HCEC 1CT (cell line): Measurements from ENCODE around the gene CTSE.

Experiments
- DNase-seq: peaks from one replicate; pipeline ENCODE4 v3.0.0-alpha.2; 2017

Gene CTSE

GRCh38 chr1:205967554-205968335 is 56.0 kb downstream of the CTSE start:
- peak; percentile 30 for DNase-seq

GRCh38 chr1:205965036-205965884 is 58.4 kb downstream of the CTSE start:
- DNase-seq, result no peak

GRCh38 chr1:205963352-205964155 is 60.1 kb downstream of the CTSE start:
- DNase-seq, result peak; percentile 98

GRCh38 chr1:205962821-205963221 is 60.9 kb downstream of the CTSE start:
- DNase-seq, result no peak

DNA sequence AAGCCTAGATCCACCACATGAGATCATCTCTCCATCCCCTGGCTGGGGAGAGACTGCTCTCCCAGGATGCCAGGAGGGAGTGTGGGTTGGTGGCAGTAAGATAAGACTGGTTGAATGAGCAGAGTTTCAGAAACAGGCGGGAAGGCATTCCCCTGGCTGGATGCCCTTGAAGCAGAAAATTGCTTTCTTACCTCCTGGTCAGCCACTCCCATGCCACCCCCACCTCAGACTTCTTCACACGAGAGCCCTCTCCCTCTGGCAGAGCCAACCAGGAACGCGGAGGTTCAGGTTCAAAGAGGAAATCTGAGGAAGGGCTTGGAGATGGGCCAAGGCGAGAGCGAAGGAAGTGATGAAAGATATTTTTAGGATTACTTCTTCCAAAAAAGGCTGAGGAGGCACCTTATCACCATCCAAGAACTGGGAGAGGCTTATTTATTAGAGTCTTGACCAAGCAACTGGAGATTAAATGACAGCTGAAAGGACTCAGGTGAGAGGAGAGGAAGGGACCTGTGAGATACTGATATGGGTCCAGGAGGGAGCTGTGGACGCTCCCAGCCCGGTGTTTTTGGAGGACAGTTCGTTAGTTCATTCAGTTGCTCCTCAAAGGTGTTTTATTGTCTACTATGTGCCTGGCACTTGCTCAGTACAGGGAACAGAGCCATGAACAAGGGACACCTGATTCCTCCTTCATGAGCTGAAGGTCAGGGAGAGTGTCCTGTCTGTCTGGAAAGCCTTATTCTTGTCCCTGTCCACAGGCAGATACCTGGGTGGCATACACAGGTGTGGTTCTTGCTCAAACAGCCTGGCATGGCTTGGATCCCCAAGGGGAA is 61.5 kb downstream of the CTSE start:
- DNase-seq, result no peak

DNA sequence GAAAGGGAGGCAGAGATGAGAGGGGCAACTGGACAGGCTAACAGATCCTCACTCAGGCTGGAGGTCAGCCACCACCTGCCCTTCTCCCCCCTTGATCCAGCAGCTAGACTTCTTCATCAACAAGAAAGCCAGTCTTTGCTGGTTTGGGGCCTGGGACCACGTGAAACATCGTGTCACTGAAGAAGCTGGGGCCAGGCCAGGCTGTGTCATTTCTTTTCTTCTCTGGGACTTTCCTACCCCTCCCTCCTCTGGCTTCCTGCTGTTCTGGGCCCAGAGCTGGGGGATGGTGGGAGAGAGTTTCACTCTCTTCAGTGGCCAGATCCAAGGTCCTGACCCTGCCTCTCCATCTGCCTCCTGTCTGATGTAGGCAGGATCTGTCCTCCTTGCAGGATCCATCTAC is 62.3 kb downstream of the CTSE start:
- DNase-seq, result no peak

DNA sequence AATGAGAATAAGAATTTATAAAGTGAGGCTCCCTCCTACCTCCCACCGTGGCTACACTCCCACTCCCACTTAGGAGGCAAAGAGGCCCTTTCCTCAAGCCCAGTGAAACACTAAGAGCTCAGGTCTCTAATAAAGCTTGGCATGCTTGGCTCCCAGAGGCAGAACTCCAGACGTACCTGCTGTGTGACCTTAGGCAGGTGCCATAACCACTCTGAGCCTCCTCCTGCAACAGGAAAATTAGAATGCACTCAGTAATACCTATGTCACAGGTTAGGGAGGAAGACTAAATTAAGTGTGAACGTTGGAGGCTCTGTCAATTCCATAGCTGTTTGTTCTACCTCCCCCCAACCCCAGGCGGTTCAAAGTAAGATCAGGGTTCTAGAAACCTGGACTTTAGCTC is 63.9 kb downstream of the CTSE start:
- no peak for DNase-seq
